Heart left ventricle (tissue), 16 donors: ENCODE data around the gene CLRN1. TPM values are rescaled to one million over a fixed set of nuclear protein-coding genes. Genes with fewer than 3 reads are reported as not detected.

ENCODE experiments used
- ATAC-seq, 4 donors: fragments of 200-7000 bp; cut with Tn5 transposase; one replicate each; pipeline ENCODE4 v1.9.1; 2020 to 2022; ENCODE audit warnings: moderate library complexity in 4 of 4, mild to moderate bottlenecking in 3 of 4, moderate number of reproducible peaks in 1 of 4
- DNase-seq, 5 donors: peaks; one replicate each; pipeline ENCODE4 v3.0.0-alpha.2; 2020
- H3K27ac ChIP-seq, 12 donors: fragments of 200-600 bp; sonication (generic) in 4 of 12; one replicate each; pipeline versions ENCODE4 v1.5.0 to v1.8.0; 2016 to 2022; ENCODE audit warnings: mild to moderate bottlenecking in 2 of 12
- H3K27me3 ChIP-seq, 9 donors: fragments of 200-600 bp; sonication (generic) in 2 of 9; one replicate each; pipeline versions ENCODE4 v1.5.1 to v1.8.0; 2016 to 2022; ENCODE audit warnings: mild to moderate bottlenecking in 3 of 9
- H3K36me3 ChIP-seq, 9 donors: fragments of 200-600 bp; sonication (generic) in 2 of 9; one replicate each; pipeline versions ENCODE4 v1.5.0 to v1.8.0; 2018 to 2022; ENCODE audit warnings: mild to moderate bottlenecking in 2 of 9
- H3K4me1 ChIP-seq, 12 donors: fragments of 200-600 bp; sonication (generic) in 4 of 12; one replicate each; pipeline versions ENCODE4 v1.5.0 to v1.8.0; 2016 to 2022; ENCODE audit warnings: mild to moderate bottlenecking in 3 of 12
- H3K4me3 ChIP-seq, 12 donors: fragments of 200-600 bp; sonication (generic) in 4 of 12; one replicate each; pipeline versions ENCODE4 v1.5.0 to v1.8.0; 2017 to 2022; ENCODE audit warnings: mild to moderate bottlenecking in 9 of 12, moderate library complexity in 4 of 12
- H3K9me3 ChIP-seq, 12 donors: fragments of 200-600 bp; sonication (generic) in 4 of 12; one replicate each; pipeline versions ENCODE4 v1.5.0 to v1.8.0; 2016 to 2022; ENCODE audit warnings: mild to moderate bottlenecking in 1 of 12
- POLR2A ChIP-seq, 2 donors: fragments of 450-650 bp; IDR thresholded peaks; one replicate each; pipeline ENCODE4 v1.6.1; 2017; ENCODE audit warnings: antibody characterized with exemption in 2 of 2, mild to moderate bottlenecking in 2 of 2, moderate library complexity in 2 of 2
- WGBS, 4 donors: extraction: QIAGEN DNeasy Blood & Tissue Kit in 2 of 4; methylation state at CpG; one replicate each; pipeline versions ENCODE4 v1.1.5 to v1.1.7; 2013 to 2018; 5-methylcytosine and 5-hydroxymethylcytosine counted together
- intact Hi-C, 10 donors: fragments of 100-400 bp; cut with DNase I; formaldehyde crosslinking; loops; one replicate each; pipeline versions ENCODE4 v1.11.1 to v1.14.2; 2022
- polyA plus RNA-seq, 2 donors: library from polyadenylated mRNA; stranded (reverse); fragments of 200-250 nt; gene quantifications; one replicate each; pipeline ENCODE4 v1.2.3, GENCODE V29; 2013
- total RNA-seq, 9 donors: library from RNA; depleted of rRNA in 2 of 9; stranded (reverse); fragments of >200 nt in 2 of 9; fragmentation: NEBNext Ultra II Directional in 3 of 9; extraction: Animal tissue kit (Norgen Biotek cat#: 25700) in 3 of 9; gene quantifications; one replicate each; pipeline versions ENCODE4 v1.1.0 to v1.2.4, GENCODE V29; 2016 to 2023
- TF ChIP-seq, protein P1 (sequence below), 12 donors: fragments of 200-600 bp; sonication (generic) in 4 of 12; IDR thresholded peaks; one replicate each; pipeline versions ENCODE4 v1.5.0 to v1.8.0; 2018 to 2022; ENCODE audit warnings: antibody characterized with exemption in 12 of 12, mild to moderate bottlenecking in 5 of 12
- donor health status: ischemic (EF 13 %, LVEDD 7.1; RV severe dilation, severe dysfunction).
- donor health status: healthy with polysubstance abuse.
- donor health status: DM: no; HTN: yes; CAD: no.
- donor health status: DM: no; HTN: no; CAD: no.
- donor health status: ischemic (EF 25% LVEDD 6.9; RV normal size, moderate dysfunction).
- donor health status: ischemic (EF 25% LVEDD 5.7; RV mildly dilated, moderate dysfunction).
- donor health status: healthy.
- donor health status: DM: yes; HTN: yes; CAD: no.
- donor health status: ischemic (EF 35%, LVEDD 5.7; RV mildly dilated, moderate dysfunction).
- donor health status: nonischemic (EF 11% LVEDD 7.7; RV severe dilation, severe dysfunction).
- donor health status: DM: yes; HTN: yes; CAD: no.
- donor health status: PGD.
- donor health status: ischemic (EF 29% LVEDD 5.4; RV normal size, mild dysfunction).
- donor health status: nonischemic (EF 23%, LVEDD 6.1; RV moderate dilation, normal function).

The CLRN1 gene
- total and polyA plus RNA-seq, 11 donors = not detected

DNA sequence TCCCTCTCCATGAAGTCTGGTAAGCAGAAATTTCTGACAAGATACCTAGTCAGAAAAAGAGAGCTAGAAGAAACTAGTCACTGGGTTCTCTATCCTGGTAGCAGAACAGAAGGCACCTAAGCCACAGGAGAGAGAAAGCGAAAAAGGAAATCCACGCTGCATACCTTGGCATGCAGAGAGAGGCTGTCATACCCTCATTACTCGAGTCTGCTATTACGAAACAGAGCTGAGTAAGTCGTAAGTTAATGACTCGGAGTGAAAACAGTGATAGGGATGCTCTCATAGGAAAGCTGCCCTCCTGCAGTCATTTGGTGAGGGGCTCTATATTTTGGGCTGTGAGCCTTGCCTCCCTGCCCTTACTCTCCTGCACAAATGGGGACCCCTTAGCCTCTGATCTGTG is 16.2 kb downstream of the CLRN1 start:
- no peaks in the 10 kb centered on the region for H3K9me3 ChIP-seq
- TF ChIP-seq, protein P1, sequence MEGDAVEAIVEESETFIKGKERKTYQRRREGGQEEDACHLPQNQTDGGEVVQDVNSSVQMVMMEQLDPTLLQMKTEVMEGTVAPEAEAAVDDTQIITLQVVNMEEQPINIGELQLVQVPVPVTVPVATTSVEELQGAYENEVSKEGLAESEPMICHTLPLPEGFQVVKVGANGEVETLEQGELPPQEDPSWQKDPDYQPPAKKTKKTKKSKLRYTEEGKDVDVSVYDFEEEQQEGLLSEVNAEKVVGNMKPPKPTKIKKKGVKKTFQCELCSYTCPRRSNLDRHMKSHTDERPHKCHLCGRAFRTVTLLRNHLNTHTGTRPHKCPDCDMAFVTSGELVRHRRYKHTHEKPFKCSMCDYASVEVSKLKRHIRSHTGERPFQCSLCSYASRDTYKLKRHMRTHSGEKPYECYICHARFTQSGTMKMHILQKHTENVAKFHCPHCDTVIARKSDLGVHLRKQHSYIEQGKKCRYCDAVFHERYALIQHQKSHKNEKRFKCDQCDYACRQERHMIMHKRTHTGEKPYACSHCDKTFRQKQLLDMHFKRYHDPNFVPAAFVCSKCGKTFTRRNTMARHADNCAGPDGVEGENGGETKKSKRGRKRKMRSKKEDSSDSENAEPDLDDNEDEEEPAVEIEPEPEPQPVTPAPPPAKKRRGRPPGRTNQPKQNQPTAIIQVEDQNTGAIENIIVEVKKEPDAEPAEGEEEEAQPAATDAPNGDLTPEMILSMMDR (IDR thresholded peaks at IDR 0.05) = no peak
- no peak for TF ChIP-seq POLR2A (IDR thresholded peaks at IDR 0.05)
- no peaks in the 10 kb centered on the region for H3K36me3 ChIP-seq
- intact Hi-C loops = no loop called here
- H3K27ac ChIP-seq = no peak overlapping the region
- no peaks in the 10 kb centered on the region for H3K4me1 ChIP-seq
- H3K27me3 ChIP-seq = peaks cover 0 to 17% (median 0%) of the 10 kb centered on the region in 9 donors
- DNase-seq (no peak), ATAC-seq (no peak)
- WGBS, 4 donors = 60 to 70% (median 63%) methylated on average over 6 of the region's 6 CpGs
- H3K4me3 ChIP-seq = no peak overlapping the region

DNA sequence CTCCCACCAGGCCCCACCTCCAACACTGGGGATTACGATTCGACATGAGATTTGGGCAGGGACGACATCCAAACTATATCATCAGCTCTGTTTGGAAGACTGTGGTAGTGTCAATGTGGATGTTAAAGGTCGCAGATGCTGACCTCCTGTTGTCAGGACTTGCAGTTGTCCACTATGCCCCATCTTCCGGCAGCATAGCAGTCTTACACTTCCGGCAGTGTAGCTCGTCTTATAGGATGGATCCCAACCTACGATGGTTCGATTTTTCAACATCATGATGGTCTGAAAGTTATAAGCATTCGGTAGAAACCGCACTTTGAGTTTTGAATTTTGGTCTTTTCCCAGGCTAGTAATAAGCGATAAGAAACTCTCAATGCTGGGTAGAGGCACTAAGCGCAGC is 20.6 kb downstream of the CLRN1 start:
- H3K27me3 ChIP-seq = peaks cover 0 to 3% (median 0%) of the 10 kb centered on the region in 9 donors
- DNase-seq (no peak), ATAC-seq (no peak)
- H3K4me3 ChIP-seq = no peak overlapping the region
- intact Hi-C loops = no loop called here
- no peaks in the 10 kb centered on the region for H3K36me3 ChIP-seq
- H3K27ac ChIP-seq = no peak overlapping the region
- no peaks in the 10 kb centered on the region for H3K4me1 ChIP-seq
- WGBS, 4 donors = 90 to 92% (median 92%) methylated on average over 13 of the region's 13 CpGs
- TF ChIP-seq POLR2A (IDR thresholded peaks at IDR 0.05) = no peak
- TF ChIP-seq, protein P1 (IDR thresholded peaks at IDR 0.05) = no peak
- H3K9me3 ChIP-seq = no peaks in the 10 kb centered on the region

DNA sequence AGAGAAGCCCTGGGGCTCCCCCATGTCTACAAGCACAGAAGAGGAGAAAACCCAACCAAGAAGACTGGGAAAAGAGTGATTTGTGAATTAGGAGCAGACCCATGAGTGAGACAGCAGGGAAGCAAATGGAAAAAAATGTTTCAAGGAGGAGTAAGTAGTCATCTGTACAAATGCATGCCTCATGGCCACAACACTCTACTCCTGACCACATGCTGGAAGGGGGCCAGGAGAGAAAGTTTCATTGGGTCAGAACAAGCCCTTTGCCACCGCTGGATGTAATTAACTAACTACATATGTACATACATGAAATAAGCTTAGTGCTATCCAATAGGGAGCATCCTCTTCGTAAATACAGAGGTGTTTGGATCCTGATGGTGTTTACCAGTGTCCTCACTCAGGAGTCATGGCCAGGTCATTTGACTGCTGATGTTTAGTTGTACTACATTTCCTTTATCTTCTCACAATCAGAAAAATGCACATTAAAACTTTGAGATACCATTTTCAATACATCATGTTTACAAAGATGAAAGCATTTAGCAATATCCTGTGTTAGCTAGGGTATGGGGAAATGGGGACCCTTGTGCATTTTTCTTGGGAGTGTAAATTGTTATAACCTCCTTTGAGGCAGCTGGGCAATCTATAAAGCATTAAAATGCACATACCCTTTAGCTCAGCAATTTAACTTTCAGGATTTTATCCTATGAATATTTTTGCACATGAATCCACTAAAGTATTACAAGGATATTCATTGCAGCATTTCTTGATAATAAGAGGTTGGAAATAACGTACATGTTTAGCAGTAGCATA is 27.1 kb downstream of the CLRN1 start:
- H3K27me3 ChIP-seq = peaks cover 0 to 5% (median 0%) of the 10 kb centered on the region in 9 donors
- TF ChIP-seq POLR2A (IDR thresholded peaks at IDR 0.05) = no peak
- TF ChIP-seq, protein P1 (IDR thresholded peaks at IDR 0.05) = no peak

DNA sequence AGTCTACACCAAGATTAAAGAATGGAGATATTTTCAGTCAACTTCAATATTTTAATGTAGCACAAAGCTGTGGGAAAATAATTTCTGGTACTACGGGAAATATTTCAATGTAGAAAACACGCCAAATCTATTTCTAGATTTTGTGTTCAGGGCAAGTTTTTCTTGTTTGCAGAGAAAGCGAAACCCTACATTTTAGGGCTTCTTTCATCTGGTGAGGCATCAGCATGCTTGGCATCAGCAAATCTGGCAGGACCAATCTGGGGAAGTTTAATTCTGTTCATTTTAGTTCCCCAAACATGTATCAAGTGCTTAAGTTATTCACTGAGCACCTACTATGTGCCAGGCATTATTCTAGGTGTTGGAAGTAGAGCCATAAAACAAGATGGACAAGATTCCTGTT is 30.3 kb downstream of the CLRN1 start:
- intact Hi-C loops = no loop called here
- Histone ChIP-seq H3K4me1 (no peaks in the 10 kb centered on the region), H3K9me3 (no peaks in the 10 kb centered on the region), H3K27me3 (peaks cover 0 to 5% (median 0%) of the 10 kb centered on the region in 9 donors), H3K4me3 (no peak overlapping the region), H3K36me3 (no peaks in the 10 kb centered on the region), H3K27ac (no peak overlapping the region)
- 77 to 88% (median 81%) methylated on average over 3 of the region's 3 CpGs for WGBS, 4 donors
- TF ChIP-seq POLR2A (IDR thresholded peaks at IDR 0.05) = no peak
- TF ChIP-seq, protein P1 (IDR thresholded peaks at IDR 0.05) = no peak
- DNase-seq (no peak), ATAC-seq (no peak)

More for the DNA sequence above, 27.1 kb downstream of the CLRN1 start:
- no peaks in the 10 kb centered on the region for H3K9me3 ChIP-seq
- intact Hi-C loops = no loop called here
- ATAC-seq = no peak
- no peaks in the 10 kb centered on the region for H3K4me1 ChIP-seq
- no peak overlapping the region for H3K27ac ChIP-seq
- no peak overlapping the region for H3K4me3 ChIP-seq
- no peaks in the 10 kb centered on the region for H3K36me3 ChIP-seq
- 68 to 91% (median 79%) methylated on average over 3 of the region's 3 CpGs for WGBS, 4 donors
- no peak for DNase-seq
